Esophagus squamous epithelium (tissue), 5 donors: ENCODE measurements around the gene QRFPR. TPM values are rescaled to one million over a fixed set of nuclear protein-coding genes. Genes with fewer than 3 reads are reported as not detected.

Experiments
- DNase-seq: peaks from one replicate; lab custom pipeline; 2025; lab: John Stamatoyannopoulos, UW
- H3K27ac ChIP-seq, 4 donors: fragments of 200-600 bp; sonication (generic); one replicate each; pipeline ENCODE4 v1.5.1; 2016 to 2019; ENCODE audit warnings: mild to moderate bottlenecking in 1 of 4
- H3K27me3 ChIP-seq, 4 donors: fragments of 200-600 bp; sonication (generic); 1 replicate in 3 of 4; 2 replicates in 1 of 4; pipeline versions ENCODE4 v1.5.1 to v1.6.0; 2017 to 2021; ENCODE audit warnings: antibody characterized with exemption in 1 of 4
- H3K36me3 ChIP-seq, 3 donors: fragments of 200-600 bp; sonication (generic); one replicate each; pipeline ENCODE4 v1.5.1; 2016 to 2019
- H3K4me1 ChIP-seq, 3 donors: fragments of 200-600 bp; sonication (generic); one replicate each; pipeline ENCODE4 v1.5.1; 2017 to 2019
- H3K4me3 ChIP-seq, 4 donors: fragments of 200-600 bp; sonication (generic); 1 replicate in 3 of 4; 2 replicates in 1 of 4; pipeline ENCODE4 v1.5.1; 2016 to 2019; ENCODE audit warnings: mild to moderate bottlenecking in 2 of 4, moderate library complexity in 1 of 4
- H3K9me3 ChIP-seq, 3 donors: fragments of 200-600 bp; sonication (generic); one replicate each; pipeline ENCODE4 v1.5.1; 2016 to 2019
- CTCF ChIP-seq, 6 experiments: fragments of 450-650 bp in 4 of 6; fragments of 200-600 bp in 2 of 6; sonication (generic) in 2 of 6; IDR thresholded peaks; one replicate each; pipeline ENCODE4 v1.5.1; 2016 to 2019; ENCODE audit warnings: antibody characterized with exemption in 6 of 6, mild to moderate bottlenecking in 4 of 6, moderate library complexity in 4 of 6
- POLR2A ChIP-seq, 4 donors: fragments of 450-650 bp; IDR thresholded peaks; one replicate each; pipeline ENCODE4 v1.6.1; 2017; ENCODE audit warnings: antibody characterized with exemption in 4 of 4, mild to moderate bottlenecking in 4 of 4, moderate library complexity in 3 of 4
- WGBS, 2 donors: methylation state at CpG; one replicate each; pipeline ENCODE4 v1.1.5; 2018; 5-methylcytosine and 5-hydroxymethylcytosine counted together
- intact Hi-C: fragments of 100-400 bp; cut with DNase I; formaldehyde crosslinking; loops from one replicate; pipeline ENCODE4 v1.15.0; 2022
- total RNA-seq, 4 donors: library from RNA; depleted of rRNA; stranded (reverse); fragments of >200 nt; gene quantifications; one replicate each; pipeline ENCODE4 v1.1.0, GENCODE V29; 2016
- donor health status: DM: yes; HTN: yes; CAD: no.

The QRFPR gene
- total RNA-seq, 4 donors from 2014 or later: 0.97 to 3.5 TPM; not detected in 2

- Histone ChIP-seq H3K27ac (no peak overlapping the region), H3K36me3 (no peaks in the 10 kb centered on the region), H3K4me3 (no peak overlapping the region), H3K9me3 (no peaks in the 10 kb centered on the region), H3K27me3 (peaks cover 0 to 54% (median 0%) of the 10 kb centered on the region in 4 donors), H3K4me1 (peaks cover 0 to 13% (median 2%) of the 10 kb centered on the region in 3 donors)
- WGBS, 2 donors: 79 to 80% methylated on average over 3 of the region's 3 CpGs
- DNase-seq: no peak
- intact Hi-C loops: no loop called here
- TF ChIP-seq POLR2A (IDR thresholded peaks at IDR 0.05) (no peak), CTCF (IDR thresholded peaks at IDR 0.05) (no peak)
Observed at GRCh38 chr4:121379276-121379675, 1.5 kb downstream of the QRFPR start.

GRCh38 chr4:121377076-121377475 is 3.7 kb downstream of the QRFPR start:
- peaks cover 0 to 13% (median 2%) of the 10 kb centered on the region in 3 donors for H3K4me1 ChIP-seq
- intact Hi-C loops: no loop called here
- H3K36me3 ChIP-seq: no peaks in the 10 kb centered on the region
- H3K9me3 ChIP-seq: no peaks in the 10 kb centered on the region
- 38 to 60% methylated on average over 2 of the region's 2 CpGs for WGBS, 2 donors
- no peak overlapping the region for H3K4me3 ChIP-seq
- H3K27me3 ChIP-seq: peaks cover 0 to 33% (median 0%) of the 10 kb centered on the region in 4 donors
- TF ChIP-seq CTCF (IDR thresholded peaks at IDR 0.05) (no peak), POLR2A (IDR thresholded peaks at IDR 0.05) (no peak)
- DNase-seq: no peak
- no peak overlapping the region for H3K27ac ChIP-seq

- H3K27me3 ChIP-seq: peaks cover 0 to 28% (median 0%) of the 10 kb centered on the region in 4 donors
- WGBS, 2 donors: 69 to 73% methylated on average over 2 of the region's 2 CpGs
Observed at GRCh38 chr4:121376556-121376955, 4.3 kb downstream of the QRFPR start.

GRCh38 chr4:121376097-121376496 is 4.7 kb downstream of the QRFPR start:
- no peak for TF ChIP-seq CTCF (IDR thresholded peaks at IDR 0.05)
- no peak for TF ChIP-seq POLR2A (IDR thresholded peaks at IDR 0.05)
- no peak for DNase-seq
- H3K36me3 ChIP-seq: no peaks in the 10 kb centered on the region
- H3K27me3 ChIP-seq: peaks cover 0 to 23% (median 0%) of the 10 kb centered on the region in 4 donors
- H3K27ac ChIP-seq: no peak overlapping the region
- intact Hi-C loops: no loop called here
- H3K4me1 ChIP-seq: peaks cover 0 to 12% (median 2%) of the 10 kb centered on the region in 3 donors
- H3K9me3 ChIP-seq: no peaks in the 10 kb centered on the region
- no peak overlapping the region for H3K4me3 ChIP-seq
- WGBS, 2 donors: 38 to 40% methylated on average over 1 of the region's 1 CpG

More at GRCh38 chr4:121376556-121376955, 4.3 kb downstream of the QRFPR start:
- H3K4me1 ChIP-seq: peaks cover 0 to 13% (median 2%) of the 10 kb centered on the region in 3 donors
- H3K36me3 ChIP-seq: no peaks in the 10 kb centered on the region
- no peaks in the 10 kb centered on the region for H3K9me3 ChIP-seq
- DNase-seq: no peak
- intact Hi-C loops: no loop called here
- TF ChIP-seq CTCF (IDR thresholded peaks at IDR 0.05): no peak
- TF ChIP-seq POLR2A (IDR thresholded peaks at IDR 0.05): no peak
- no peak overlapping the region for H3K27ac ChIP-seq
- H3K4me3 ChIP-seq: no peak overlapping the region

- intact Hi-C loops: no loop called here
- H3K4me1 ChIP-seq: peaks cover 0 to 3% (median 0%) of the 10 kb centered on the region in 3 donors
- H3K27me3 ChIP-seq: peaks cover 0 to 15% (median 0%) of the 10 kb centered on the region in 4 donors
- no peak overlapping the region for H3K4me3 ChIP-seq
- TF ChIP-seq CTCF (IDR thresholded peaks at IDR 0.05) (no peak), POLR2A (IDR thresholded peaks at IDR 0.05) (no peak)
- H3K9me3 ChIP-seq: no peaks in the 10 kb centered on the region
- H3K27ac ChIP-seq: no peak overlapping the region
- H3K36me3 ChIP-seq: no peaks in the 10 kb centered on the region
- DNase-seq: no peak
Observed at GRCh38 chr4:121375262-121375661, 5.6 kb downstream of the QRFPR start.
